KMS-11 (cell line): ENCODE data around the gene SLC2A5.
A peak's percentile ranks its signal among the peaks of the same experiment; 100 is the strongest.

ENCODE experiments used
- H2AFZ ChIP-seq: fragments of 200-600 bp; sonication (generic); 2 replicates; pipeline ENCODE4 v1.6.1; 2016; ENCODE audit warnings: antibody characterized with exemption, mixed run types, low read depth
- H3K27ac ChIP-seq: fragments of 200-600 bp; sonication (generic); 2 replicates; pipeline ENCODE4 v1.6.1; 2016; ENCODE audit warnings: mild to moderate bottlenecking, mixed run types
- H3K27me3 ChIP-seq: fragments of 200-600 bp; sonication (generic); 2 replicates; pipeline ENCODE4 v1.6.1; 2017; ENCODE audit warnings: mild to moderate bottlenecking, low read depth, mixed run types, moderate library complexity; ENCODE audit not compliant: insufficient read depth
- H3K36me3 ChIP-seq: fragments of 200-600 bp; sonication (generic); 2 replicates; pipeline ENCODE4 v1.6.1; 2017; ENCODE audit warnings: mild to moderate bottlenecking, mixed run types; ENCODE audit not compliant: insufficient read depth
- H3K4me1 ChIP-seq: fragments of 200-600 bp; sonication (generic); 2 replicates; pipeline ENCODE4 v1.6.1; 2016; ENCODE audit warnings: mild to moderate bottlenecking, low read depth, mixed run types; ENCODE audit not compliant: poor library complexity, severe bottlenecking
- H3K4me2 ChIP-seq: fragments of 200-600 bp; sonication (generic); 2 replicates; pipeline ENCODE4 v1.7.0; 2016; ENCODE audit warnings: mild to moderate bottlenecking, mixed run types
- H3K4me3 ChIP-seq: fragments of 200-600 bp; sonication (generic); IDR thresholded peaks from 2 replicates; pipeline ENCODE4 v1.6.1; 2017; ENCODE audit warnings: low read depth, low read length, mixed read lengths; ENCODE audit not compliant: insufficient read depth
- H3K79me2 ChIP-seq: fragments of 200-600 bp; sonication (generic); 2 replicates; pipeline ENCODE4 v1.6.1; 2016; ENCODE audit warnings: low read depth, mixed run types; ENCODE audit not compliant: insufficient read depth
- H3K9ac ChIP-seq: fragments of 200-600 bp; sonication (generic); 2 replicates; pipeline ENCODE4 v1.6.1; 2016; ENCODE audit warnings: mild to moderate bottlenecking, mixed run types
- H4K20me1 ChIP-seq: fragments of 200-600 bp; sonication (generic); 2 replicates; pipeline ENCODE4 v1.6.1; 2016; ENCODE audit warnings: mild to moderate bottlenecking, mixed run types; ENCODE audit not compliant: insufficient read depth
- CTCF ChIP-seq: fragments of 200-600 bp; sonication (generic); conservative IDR thresholded peaks from 2 replicates; pipeline ENCODE4 v1.6.1; 2017; ENCODE audit warnings: low read depth, mild to moderate bottlenecking, antibody characterized with exemption, low read length, moderate library complexity, mixed read lengths

Gene SLC2A5

DNA sequence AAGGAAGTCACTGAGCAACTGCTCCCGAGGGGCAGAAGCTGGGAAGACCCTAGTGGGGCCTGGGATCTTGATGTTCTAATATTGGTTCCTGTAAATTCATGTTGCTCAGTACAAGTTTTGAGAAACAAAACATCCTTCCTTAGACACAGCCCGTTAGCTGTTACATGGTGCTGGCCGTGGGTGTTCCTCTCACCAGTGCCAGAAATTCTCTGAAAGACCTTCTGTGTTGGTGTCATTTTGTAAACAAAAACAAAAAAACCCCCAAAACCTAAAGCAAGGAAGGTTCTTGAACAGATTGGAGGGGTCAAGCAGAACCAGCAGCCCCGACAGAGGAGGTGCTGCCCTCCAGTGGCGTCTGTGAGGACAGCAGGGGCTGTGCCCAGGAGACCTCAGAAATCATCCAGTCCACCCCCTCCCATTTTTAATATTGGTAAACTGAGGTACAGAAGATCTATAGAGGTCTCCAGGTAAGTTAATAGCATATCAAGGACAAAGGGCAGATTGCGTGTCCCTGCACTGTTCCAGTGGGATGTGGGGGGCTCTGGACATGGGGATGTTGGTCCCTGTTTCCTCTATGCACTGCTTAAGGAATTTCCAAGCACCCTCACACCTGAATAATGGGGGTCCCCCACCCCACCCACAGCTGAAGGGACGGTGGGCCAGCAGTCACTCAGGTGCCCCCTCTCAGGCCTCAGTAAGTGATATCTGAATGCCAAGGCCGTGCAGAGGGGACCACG is 81.4 kb downstream of the SLC2A5 start:
- H3K4me3 ChIP-seq = no peak overlapping the region

DNA sequence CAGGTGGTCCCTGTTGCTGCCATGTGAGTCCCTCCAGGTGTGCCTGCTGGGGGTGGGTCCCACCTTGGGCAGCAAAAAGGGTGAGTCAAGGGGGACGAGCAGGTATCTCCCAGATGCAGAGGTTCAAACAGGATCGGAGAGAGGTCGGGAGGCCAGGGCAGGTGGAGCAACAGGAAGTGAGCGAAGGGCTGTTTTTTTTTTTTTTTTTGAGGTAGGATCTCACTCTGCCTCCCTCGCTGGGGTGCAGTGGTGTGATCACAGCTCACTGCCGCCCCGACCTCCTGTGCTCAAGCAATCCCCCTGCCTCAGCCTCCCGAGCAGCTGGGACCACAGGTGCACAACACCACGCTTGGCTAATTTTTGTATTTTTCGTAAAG is 82.6 kb downstream of the SLC2A5 start:
- no peaks in the 10 kb centered on the region for H3K79me2 ChIP-seq
- H3K4me2 ChIP-seq = no peak overlapping the region
- no peaks in the 10 kb centered on the region for H4K20me1 ChIP-seq
- H3K9ac ChIP-seq = no peak overlapping the region
- no peaks in the 10 kb centered on the region for H3K4me1 ChIP-seq
- no peak overlapping the region for H2AFZ ChIP-seq
- H3K4me3 ChIP-seq = no peak overlapping the region
- H3K27ac ChIP-seq = no peak overlapping the region
- no peaks in the 10 kb centered on the region; the same call in 1 of the 2 replicates for H3K27me3 ChIP-seq
- TF ChIP-seq CTCF = no peak
- H3K36me3 ChIP-seq = no peaks in the 10 kb centered on the region

More for the DNA sequence above, 81.4 kb downstream of the SLC2A5 start:
- Histone ChIP-seq H2AFZ (peak overlapping the region; percentile 17; the same call in 1 of the 2 replicates), H3K27ac (no peak overlapping the region), H3K36me3 (no peaks in the 10 kb centered on the region), H3K79me2 (no peaks in the 10 kb centered on the region), H3K9ac (no peak overlapping the region), H3K4me2 (no peak overlapping the region), H4K20me1 (no peaks in the 10 kb centered on the region), H3K27me3 (no peaks in the 10 kb centered on the region; the same call in 1 of the 2 replicates), H3K4me1 (no peaks in the 10 kb centered on the region)
- TF ChIP-seq CTCF = peak; percentile 95

- Histone ChIP-seq H3K27me3 (no peaks in the 10 kb centered on the region; the same call in 1 of the 2 replicates), H3K4me3 (no peak overlapping the region), H3K36me3 (no peaks in the 10 kb centered on the region), H3K4me1 (no peaks in the 10 kb centered on the region), H3K27ac (no peak overlapping the region), H3K4me2 (no peak overlapping the region), H2AFZ (no peak overlapping the region), H4K20me1 (no peaks in the 10 kb centered on the region), H3K79me2 (no peaks in the 10 kb centered on the region), H3K9ac (no peak overlapping the region)
- TF ChIP-seq CTCF = no peak
Observed at GRCh38 chr1:8985915-8986813, 83.3 kb downstream of the SLC2A5 start.
